OCI-LY1 (cell line): ENCODE data around the gene ITSN2.
A peak's percentile ranks its signal among the peaks of the same experiment; 100 is the strongest.

ENCODE experiments used
- H2AFZ ChIP-seq: fragments of 200-600 bp; sonication (generic), shearing (Covaris generic); 2 replicates; pipeline ENCODE4 v1.6.0; 2014; ENCODE audit warnings: antibody characterized with exemption, mild to moderate bottlenecking, low read length
- H3F3A ChIP-seq: fragments of 200-600 bp; sonication (generic), shearing (Covaris generic); 2 replicates; pipeline ENCODE4 v1.6.0; 2014; ENCODE audit warnings: mild to moderate bottlenecking, antibody characterized with exemption, low read length, moderate library complexity; ENCODE audit not compliant: insufficient read depth
- H3K27ac ChIP-seq: fragments of 200-600 bp; sonication (generic); 2 replicates; pipeline ENCODE4 v1.5.1; 2014; ENCODE audit warnings: low read length, mixed run types, mild to moderate bottlenecking, low read depth; ENCODE audit not compliant: poor library complexity, severe bottlenecking
- H3K27me3 ChIP-seq: fragments of 200-600 bp; sonication (generic); 2 replicates; pipeline ENCODE4 v1.6.0; 2014; ENCODE audit warnings: antibody characterized with exemption, mild to moderate bottlenecking, low read length, moderate library complexity; ENCODE audit not compliant: insufficient read depth
- H3K36me3 ChIP-seq: fragments of 200-600 bp; sonication (generic); 2 replicates; pipeline ENCODE4 v1.6.1; 2014; ENCODE audit warnings: mild to moderate bottlenecking, antibody characterized with exemption, low read length, moderate library complexity, mixed read lengths; ENCODE audit not compliant: insufficient read depth
- H3K4me1 ChIP-seq: fragments of 200-600 bp; sonication (generic); 2 replicates; pipeline ENCODE4 v1.5.1; 2014; ENCODE audit warnings: mild to moderate bottlenecking, low read length, moderate library complexity; ENCODE audit not compliant: insufficient read depth, severe bottlenecking
- H3K4me2 ChIP-seq: fragments of 200-600 bp; sonication (generic), shearing (Covaris generic); 2 replicates; pipeline ENCODE4 v1.6.1; 2014; ENCODE audit warnings: low read length
- H3K4me3 ChIP-seq: fragments of 200-600 bp; sonication (generic); 2 replicates; pipeline ENCODE4 v1.5.1; 2014; ENCODE audit warnings: low read length, low read depth, mild to moderate bottlenecking, mixed read lengths; ENCODE audit not compliant: poor library complexity, severe bottlenecking
- H3K79me2 ChIP-seq: fragments of 200-600 bp; shearing (Covaris generic); 2 replicates; pipeline ENCODE4 v1.6.1; 2016; ENCODE audit warnings: mixed run types, low read length, mixed read lengths; ENCODE audit not compliant: insufficient read depth
- H3K9ac ChIP-seq: fragments of 200-600 bp; sonication (generic), shearing (Covaris generic); 2 replicates; pipeline ENCODE4 v1.6.1; 2014; ENCODE audit warnings: mild to moderate bottlenecking, low read length, mixed read lengths
- H3K9me2 ChIP-seq: fragments of 200-600 bp; sonication (generic), shearing (Covaris generic); 2 replicates; pipeline ENCODE4 v1.6.1; 2014; ENCODE audit warnings: low read depth, mild to moderate bottlenecking, low read length, mixed read lengths
- H3K9me3 ChIP-seq: fragments of 200-600 bp; shearing (Covaris generic); 2 replicates; pipeline ENCODE4 v1.6.1; 2014; ENCODE audit warnings: low read length, mixed read lengths
- H4K20me1 ChIP-seq: fragments of 200-600 bp; sonication (generic), shearing (Covaris generic); 2 replicates; pipeline ENCODE4 v1.6.0; 2016; ENCODE audit warnings: mild to moderate bottlenecking, low read length; ENCODE audit not compliant: insufficient read depth
- EZH2 ChIP-seq: fragments of 200-600 bp; sonication (generic), shearing (Covaris generic); IDR thresholded peaks from 2 replicates; pipeline ENCODE4 v1.8.0; 2017; ENCODE audit warnings: borderline replicate concordance, mixed run types, mild to moderate bottlenecking, antibody characterized with exemption, low read length, moderate library complexity, mixed read lengths
- TF ChIP-seq, protein P1 (sequence below): fragments of 200-600 bp; sonication (generic), shearing (Covaris generic); IDR thresholded peaks from 2 replicates; pipeline ENCODE4 v1.5.1; 2017; ENCODE audit warnings: mild to moderate bottlenecking, antibody characterized with exemption, low read length, moderate library complexity, mixed read lengths

The ITSN2 gene

DNA sequence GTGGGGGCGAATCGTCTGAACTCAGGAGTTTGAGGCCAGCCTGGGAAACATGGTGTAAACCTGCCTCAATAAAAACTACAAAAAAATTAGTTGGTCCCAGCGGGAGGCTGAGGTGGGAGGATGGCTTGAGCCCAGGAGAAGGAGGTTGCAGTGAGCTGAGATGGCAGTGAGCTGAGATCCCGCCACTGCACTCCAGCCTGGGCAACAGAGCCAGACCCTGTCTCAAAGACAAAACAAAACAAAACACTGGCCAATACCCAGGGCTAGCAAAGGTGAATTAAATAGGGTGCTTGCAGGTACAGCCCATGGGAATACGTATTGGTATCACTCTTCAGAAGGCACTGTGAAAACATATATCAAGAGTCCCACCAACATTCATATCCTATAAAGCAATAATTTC is 7.0 kb downstream of the ITSN2 start:
- Histone ChIP-seq H3K4me2 (peak overlapping the region; percentile 61; the same call in 1 of the 2 replicates), H3K36me3 (peaks cover 9% of the 10 kb centered on the region; the same call in 1 of the 2 replicates), H3K4me3 (no peak overlapping the region), H3K27me3 (no peaks in the 10 kb centered on the region), H3K9me3 (no peaks in the 10 kb centered on the region), H2AFZ (no peak overlapping the region), H3K4me1 (peaks cover 91% of the 10 kb centered on the region), H3K9me2 (no peaks in the 10 kb centered on the region), H4K20me1 (no peaks in the 10 kb centered on the region), H3K79me2 (peaks cover 89% of the 10 kb centered on the region), H3K9ac (no peak overlapping the region; the same call in 1 of the 2 replicates), H3K27ac (peak overlapping the region; percentile 78), H3F3A (0 out of 2 replicates have a peak, but pooled peaks cover 7% of the 10 kb centered on the region)
- TF ChIP-seq EZH2 = no peak
- TF ChIP-seq, protein P1, sequence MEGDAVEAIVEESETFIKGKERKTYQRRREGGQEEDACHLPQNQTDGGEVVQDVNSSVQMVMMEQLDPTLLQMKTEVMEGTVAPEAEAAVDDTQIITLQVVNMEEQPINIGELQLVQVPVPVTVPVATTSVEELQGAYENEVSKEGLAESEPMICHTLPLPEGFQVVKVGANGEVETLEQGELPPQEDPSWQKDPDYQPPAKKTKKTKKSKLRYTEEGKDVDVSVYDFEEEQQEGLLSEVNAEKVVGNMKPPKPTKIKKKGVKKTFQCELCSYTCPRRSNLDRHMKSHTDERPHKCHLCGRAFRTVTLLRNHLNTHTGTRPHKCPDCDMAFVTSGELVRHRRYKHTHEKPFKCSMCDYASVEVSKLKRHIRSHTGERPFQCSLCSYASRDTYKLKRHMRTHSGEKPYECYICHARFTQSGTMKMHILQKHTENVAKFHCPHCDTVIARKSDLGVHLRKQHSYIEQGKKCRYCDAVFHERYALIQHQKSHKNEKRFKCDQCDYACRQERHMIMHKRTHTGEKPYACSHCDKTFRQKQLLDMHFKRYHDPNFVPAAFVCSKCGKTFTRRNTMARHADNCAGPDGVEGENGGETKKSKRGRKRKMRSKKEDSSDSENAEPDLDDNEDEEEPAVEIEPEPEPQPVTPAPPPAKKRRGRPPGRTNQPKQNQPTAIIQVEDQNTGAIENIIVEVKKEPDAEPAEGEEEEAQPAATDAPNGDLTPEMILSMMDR = no peak

DNA sequence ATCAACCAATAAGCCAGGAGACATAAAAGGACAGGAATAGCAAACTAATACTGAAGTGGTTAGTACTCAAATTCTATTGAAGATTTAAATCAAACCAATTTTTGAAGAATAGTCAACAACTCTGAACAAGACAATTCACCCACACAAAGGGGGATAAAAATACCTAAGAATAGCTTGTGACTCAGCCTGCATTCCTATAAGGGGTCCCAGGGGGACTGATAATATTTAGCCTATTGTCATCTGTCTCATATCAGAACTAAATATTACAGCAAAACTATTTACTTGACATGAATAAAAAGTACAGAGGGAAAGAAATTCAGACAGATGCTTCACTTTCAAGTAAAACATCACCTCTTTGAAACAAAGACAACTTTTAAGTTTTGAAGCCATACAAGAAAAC is 7.7 kb downstream of the ITSN2 start:
- H3K79me2 ChIP-seq = peaks cover 89% of the 10 kb centered on the region
- H3K4me1 ChIP-seq = peaks cover 86% of the 10 kb centered on the region
- H3K4me2 ChIP-seq = peak overlapping the region; percentile 61; the same call in 1 of the 2 replicates
- H3K9me2 ChIP-seq = no peaks in the 10 kb centered on the region
- H3K4me3 ChIP-seq = peak overlapping the region; percentile 11
- H3K27ac ChIP-seq = no peak overlapping the region
- H3K9me3 ChIP-seq = no peaks in the 10 kb centered on the region
- peaks cover 9% of the 10 kb centered on the region; the same call in 1 of the 2 replicates for H3K36me3 ChIP-seq
- no peaks in the 10 kb centered on the region for H4K20me1 ChIP-seq
- no peak for TF ChIP-seq EZH2
- TF ChIP-seq, protein P1 = no peak
- no peaks in the 10 kb centered on the region for H3K27me3 ChIP-seq
- peak overlapping the region; percentile 4; the same call in 1 of the 2 replicates for H3K9ac ChIP-seq
- no peak overlapping the region for H2AFZ ChIP-seq
- 0 out of 2 replicates have a peak, but pooled peaks cover 7% of the 10 kb centered on the region for H3F3A ChIP-seq

DNA sequence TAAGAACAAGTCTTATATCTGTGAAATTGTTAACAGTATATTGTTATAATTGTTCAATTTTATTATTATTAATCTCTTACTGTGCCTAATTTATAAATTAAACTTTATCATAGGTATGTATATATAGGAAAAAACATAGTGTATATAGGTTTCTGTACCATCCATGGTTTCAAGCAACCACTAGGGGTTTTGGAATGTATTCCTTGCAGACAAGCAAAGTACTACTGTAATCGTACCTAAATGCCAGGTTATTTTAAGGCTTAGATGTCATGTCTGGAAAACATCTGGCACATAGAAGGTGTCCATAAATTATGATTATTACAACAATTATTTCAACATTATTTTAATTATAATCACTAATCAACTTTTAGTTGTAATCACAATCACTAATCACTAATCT is 8.4 kb downstream of the ITSN2 start:
- peaks cover 85% of the 10 kb centered on the region for H3K4me1 ChIP-seq

More for the DNA sequence above, 8.4 kb downstream of the ITSN2 start:
- peaks cover 89% of the 10 kb centered on the region for H3K79me2 ChIP-seq
- TF ChIP-seq, protein P1 = no peak
- TF ChIP-seq EZH2 = no peak
- 0 out of 2 replicates have a peak, but pooled peaks cover 7% of the 10 kb centered on the region for H3F3A ChIP-seq
- no peaks in the 10 kb centered on the region for H3K27me3 ChIP-seq
- H3K27ac ChIP-seq = no peak overlapping the region
- no peak overlapping the region; the same call in 1 of the 2 replicates for H3K9ac ChIP-seq
- no peaks in the 10 kb centered on the region for H4K20me1 ChIP-seq
- peaks cover 2% of the 10 kb centered on the region; the same call in 1 of the 2 replicates for H3K36me3 ChIP-seq
- H3K9me3 ChIP-seq = no peaks in the 10 kb centered on the region
- H3K4me2 ChIP-seq = peak overlapping the region; percentile 61; the same call in 1 of the 2 replicates
- no peak overlapping the region for H3K4me3 ChIP-seq
- no peaks in the 10 kb centered on the region for H3K9me2 ChIP-seq
- H2AFZ ChIP-seq = no peak overlapping the region
